Ovary (tissue), 9 donors: Measurements from ENCODE around the gene SLC1A2. TPM values are rescaled to one million over a fixed set of nuclear protein-coding genes. Genes with fewer than 3 reads are reported as not detected.

Source experiments
- DNase-seq, 5 donors: peaks; one replicate each; pipeline ENCODE4 v3.0.0-alpha.2; 2019 to 2020
- H3K27ac ChIP-seq, 2 donors: fragments of 200-600 bp; one replicate each; pipeline versions ENCODE4 v1.5.1 to v1.8.0; 2019 to 2022
- H3K27me3 ChIP-seq: fragments of 200-600 bp; one replicate; pipeline ENCODE4 v1.8.0; 2022
- H3K36me3 ChIP-seq: fragments of 200-600 bp; sonication (generic); one replicate; pipeline ENCODE4 v1.5.1; 2019
- H3K4me1 ChIP-seq: one replicate; pipeline ENCODE4 v1.8.1; 2013; ENCODE audit warnings: mild to moderate bottlenecking, moderate library complexity; ENCODE audit not compliant: insufficient read depth
- H3K4me3 ChIP-seq: fragments of 200-600 bp; sonication (generic); one replicate; pipeline ENCODE4 v1.5.1; 2017
- H3K9me3 ChIP-seq, 2 donors: fragments of 200-600 bp in 1 of 2; sonication (generic) in 1 of 2; one replicate each; pipeline versions ENCODE4 v1.5.1 to v1.8.1; 2013 to 2019; ENCODE audit warnings: mild to moderate bottlenecking in 1 of 2, moderate library complexity in 1 of 2
- CTCF ChIP-seq, 3 donors: fragments of 450-650 bp in 2 of 3; fragments of 200-600 bp in 1 of 3; IDR thresholded peaks; one replicate each; pipeline versions ENCODE4 v1.5.1 to v1.8.0; 2016 to 2022; ENCODE audit warnings: antibody characterized with exemption in 3 of 3, mild to moderate bottlenecking in 1 of 3
- EP300 ChIP-seq: sonication (generic); formaldehyde crosslinking; IDR thresholded peaks from one replicate; pipeline ENCODE4 v1.6.1; 2017; ENCODE audit warnings: antibody characterized with exemption
- POLR2A ChIP-seq: fragments of 450-650 bp; IDR thresholded peaks from one replicate; pipeline ENCODE4 v1.6.1; 2017; ENCODE audit warnings: antibody characterized with exemption, mild to moderate bottlenecking, moderate library complexity
- WGBS, 3 donors: extraction: QIAGEN DNeasy Blood & Tissue Kit in 1 of 3; methylation state at CpG; one replicate each; pipeline versions ENCODE4 v1.1.5 to v1.1.7; 2013 to 2017; 5-methylcytosine and 5-hydroxymethylcytosine counted together
- intact Hi-C, 4 donors: fragments of 100-400 bp; cut with DNase I; formaldehyde crosslinking; loops; one replicate each; pipeline versions ENCODE4 v1.11.0 to v1.15.1; 2022 to 2023
- polyA plus RNA-seq, 2 donors: library from polyadenylated mRNA; stranded (reverse); fragments of 200-250 nt in 1 of 2; fragments of 350-450 nt in 1 of 2; fragmentation: Illumina TruSeq in 1 of 2; extraction: RNeasy Lipid Tissue Mini Kit (QIAGEN cat#74804) in 1 of 2; gene quantifications; one replicate each; pipeline ENCODE4 v1.2.3, GENCODE V29; 2013 to 2014
- total RNA-seq, 7 donors: library from RNA; depleted of rRNA in 2 of 7; stranded (reverse); fragments of >200 nt in 2 of 7; fragmentation: NEBNext Ultra II Directional in 3 of 7; extraction: Animal tissue kit (Norgen Biotek cat#: 25700) in 3 of 7; gene quantifications; one replicate each; pipeline versions ENCODE4 v1.1.0 to v1.2.4, GENCODE V29; 2016 to 2023
- donor health status: DM: no; HTN: no; CAD: no; lungs with moderate emphysema.
- donor health status: DM: no; HTN: no; CAD: no.
- donor health status: Bipolar disorder and iron deficiency.
- donor health status: DM: yes; HTN: yes; CAD: no.
- donor health status: DM: no; HTN: no; CAD: no.
- donor health status: DM: yes; HTN: yes; CAD: no.

The SLC1A2 gene
- total and polyA plus RNA-seq, 9 donors: 0.02 to 0.80 (median 0.15) TPM

GRCh38 chr11:35311331-35311730 lies 108.0 kb downstream of the SLC1A2 start:
- TF ChIP-seq EP300 (no peak), POLR2A (no peak), CTCF (IDR thresholded peaks at IDR 0.05) (no peak)
- no peak overlapping the region for H3K27ac ChIP-seq
- H3K4me3 ChIP-seq: no peak overlapping the region
- DNase-seq: no peak
- H3K9me3 ChIP-seq: no peaks in the 10 kb centered on the region
- WGBS, 3 donors: 88 to 91% (median 91%) methylated on average over 3 of the region's 3 CpGs
- H3K36me3 ChIP-seq: no peaks in the 10 kb centered on the region
- intact Hi-C loops: no loop called here
- no peaks in the 10 kb centered on the region for H3K27me3 ChIP-seq
- no peaks in the 10 kb centered on the region for H3K4me1 ChIP-seq

- Histone ChIP-seq H3K27me3 (no peaks in the 10 kb centered on the region), H3K9me3 (no peaks in the 10 kb centered on the region), H3K36me3 (no peaks in the 10 kb centered on the region), H3K4me3 (no peak overlapping the region), H3K27ac (no peak overlapping the region), H3K4me1 (no peaks in the 10 kb centered on the region)
- TF ChIP-seq CTCF (IDR thresholded peaks at IDR 0.05) (no peak), POLR2A (no peak), EP300 (no peak)
- no peak for DNase-seq
- intact Hi-C loops: no loop called here
- WGBS, 3 donors: 84 to 87% (median 86%) methylated on average over 9 of the region's 9 CpGs
Observed at GRCh38 chr11:35308157-35308556, 111.2 kb downstream of the SLC1A2 start.

GRCh38 chr11:35307221-35307621 lies 112.1 kb downstream of the SLC1A2 start:
- intact Hi-C loops: no loop called here
- no peaks in the 10 kb centered on the region for H3K4me1 ChIP-seq
- no peaks in the 10 kb centered on the region for H3K36me3 ChIP-seq
- H3K27me3 ChIP-seq: no peaks in the 10 kb centered on the region
- 93 to 96% (median 96%) methylated on average over 4 of the region's 4 CpGs for WGBS, 3 donors
- no peak overlapping the region for H3K4me3 ChIP-seq
- TF ChIP-seq EP300: no peak
- no peak for TF ChIP-seq POLR2A
- TF ChIP-seq CTCF (IDR thresholded peaks at IDR 0.05): no peak
- no peak overlapping the region for H3K27ac ChIP-seq
- no peak for DNase-seq
- H3K9me3 ChIP-seq: no peaks in the 10 kb centered on the region

GRCh38 chr11:35305670-35306382 lies 113.5 kb downstream of the SLC1A2 start:
- H3K27ac ChIP-seq: no peak overlapping the region
- no peaks in the 10 kb centered on the region for H3K27me3 ChIP-seq
- no peak for TF ChIP-seq POLR2A
- TF ChIP-seq EP300: no peak
- peak in 1 of 3 donors; percentile 31 for TF ChIP-seq CTCF (IDR thresholded peaks at IDR 0.05)
- H3K4me1 ChIP-seq: no peaks in the 10 kb centered on the region
- peak in 3 of 5 donors; percentile 9 to 17 (median 17) for DNase-seq
- no peak overlapping the region for H3K4me3 ChIP-seq
- intact Hi-C loops: no loop called here
- no peaks in the 10 kb centered on the region for H3K9me3 ChIP-seq
- WGBS, 3 donors: 54 to 71% (median 62%) methylated on average over 14 of the region's 14 CpGs
- H3K36me3 ChIP-seq: no peaks in the 10 kb centered on the region
